B cell (primary cell): ENCODE results near the gene NT5DC3.

Experiments
- CTCF ChIP-seq: fragments of 200-600 bp; IDR thresholded peaks from one replicate; pipeline ENCODE4 v1.8.0; 2022; ENCODE audit warnings: antibody characterized with exemption, mild to moderate bottlenecking
- EZH2 ChIP-seq: IDR thresholded peaks from 2 replicates; pipeline ENCODE4 v1.6.1; 2012; ENCODE audit warnings: borderline replicate concordance, low read depth, mild to moderate bottlenecking, moderate library complexity, low read length; ENCODE audit not compliant: insufficient read depth, poor library complexity, severe bottlenecking

GRCh38 chr12:103813426-103813825 is 27.6 kb downstream of the NT5DC3 start:
- no peak for TF ChIP-seq CTCF
- no peak for TF ChIP-seq EZH2
